H9 (cell line): Measurements from ENCODE around the gene STAMBPL1. TPM values are rescaled to one million over a fixed set of nuclear protein-coding genes. Genes with fewer than 3 reads are reported as not detected.

Experiments
- DNase-seq: peaks from one replicate; pipeline ENCODE4 v3.0.0-alpha.2; 2017
- H2AFZ ChIP-seq: one replicate; pipeline ENCODE4 v1.6.1; 2013; ENCODE audit warnings: mild to moderate bottlenecking, low read length, control low read depth, moderate library complexity
- H2AK5ac ChIP-seq: 2 replicates; pipeline ENCODE4 v1.6.1; 2013; ENCODE audit warnings: low read length, control low read depth, mixed read lengths; ENCODE audit not compliant: insufficient read length
- H2BK120ac ChIP-seq: one replicate; pipeline ENCODE4 v1.6.1; 2013; ENCODE audit warnings: low read depth, mild to moderate bottlenecking, low read length, control low read depth, inconsistent platforms; ENCODE audit not compliant: poor library complexity, severe bottlenecking
- H2BK12ac ChIP-seq: 2 replicates; pipeline ENCODE4 v1.6.1; 2013; ENCODE audit warnings: low read length, control low read depth, mixed read lengths, low read depth; ENCODE audit not compliant: insufficient read length
- H2BK15ac ChIP-seq: 2 replicates; pipeline ENCODE4 v1.6.1; 2013; ENCODE audit warnings: low read depth, low read length, control low read depth
- H2BK20ac ChIP-seq: one replicate; pipeline ENCODE4 v1.6.1; 2013; ENCODE audit warnings: low read depth, mild to moderate bottlenecking, low read length, control low read depth, inconsistent platforms; ENCODE audit not compliant: poor library complexity, severe bottlenecking
- H2BK5ac ChIP-seq: 2 replicates; pipeline ENCODE4 v1.6.1; 2013; ENCODE audit warnings: low read length, control low read depth, mixed read lengths; ENCODE audit not compliant: insufficient read length
- H3K14ac ChIP-seq: 2 replicates; pipeline ENCODE4 v1.6.1; 2013; ENCODE audit warnings: low read length, control low read depth; ENCODE audit not compliant: insufficient read depth
- H3K18ac ChIP-seq: 2 replicates; pipeline ENCODE4 v1.6.1; 2013; ENCODE audit warnings: low read depth, mild to moderate bottlenecking, mixed read lengths, low read length, control low read depth; ENCODE audit not compliant: insufficient read length
- H3K23ac ChIP-seq: 2 replicates; pipeline ENCODE4 v1.6.1; 2013; ENCODE audit warnings: low read length, control low read depth, mixed read lengths, low read depth; ENCODE audit not compliant: insufficient read length
- H3K23me2 ChIP-seq: 2 replicates; pipeline ENCODE4 v1.6.1; 2013; ENCODE audit warnings: low read depth, mild to moderate bottlenecking, mixed read lengths, low read length, control low read depth; ENCODE audit not compliant: insufficient read length, poor library complexity, severe bottlenecking
- H3K27ac ChIP-seq: 2 replicates; pipeline ENCODE4 v1.5.1; 2013; ENCODE audit warnings: low read length, control low read depth, mixed read lengths, low read depth; ENCODE audit not compliant: insufficient read length
- H3K27me3 ChIP-seq: 2 replicates; pipeline ENCODE4 v1.6.1; 2013; ENCODE audit warnings: low read length, control low read depth, inconsistent platforms; ENCODE audit not compliant: insufficient read depth
- H3K4ac ChIP-seq: 2 replicates; pipeline ENCODE4 v1.6.1; 2013; ENCODE audit warnings: low read depth, mild to moderate bottlenecking, control low read depth, inconsistent platforms, low read length, moderate library complexity
- H3K4me1 ChIP-seq: 2 replicates; pipeline ENCODE4 v1.6.1; 2013; ENCODE audit warnings: low read length, control low read depth, inconsistent platforms; ENCODE audit not compliant: insufficient read depth
- H3K4me2 ChIP-seq: 2 replicates; pipeline ENCODE4 v1.6.1; 2013; ENCODE audit warnings: low read length, control low read depth, mixed read lengths; ENCODE audit not compliant: insufficient read length, insufficient read depth
- H3K56ac ChIP-seq: 2 replicates; pipeline ENCODE4 v1.6.1; 2013; ENCODE audit warnings: low read depth, mild to moderate bottlenecking, mixed read lengths, low read length, control low read depth; ENCODE audit not compliant: insufficient read length
- H3K79me1 ChIP-seq: 2 replicates; pipeline ENCODE4 v1.6.1; 2013; ENCODE audit warnings: low read depth, mild to moderate bottlenecking, moderate library complexity, low read length, control low read depth, inconsistent platforms; ENCODE audit not compliant: insufficient read depth, poor library complexity, severe bottlenecking
- H3K79me2 ChIP-seq: 2 replicates; pipeline ENCODE4 v1.6.1; 2013; ENCODE audit warnings: low read length, control low read depth, inconsistent platforms; ENCODE audit not compliant: insufficient read depth
- H3K9ac ChIP-seq: 2 replicates; pipeline ENCODE4 v1.6.1; 2013; ENCODE audit warnings: low read length, control low read depth, mixed read lengths; ENCODE audit not compliant: insufficient read length; ENCODE audit errors: extremely low read depth
- H3K9me3 ChIP-seq: one replicate; pipeline ENCODE4 v1.6.1; 2013; ENCODE audit warnings: low read depth, low read length, inconsistent platforms; ENCODE audit not compliant: control insufficient read depth
- H3T11ph ChIP-seq: one replicate; pipeline ENCODE4 v1.6.1; 2013; ENCODE audit warnings: mild to moderate bottlenecking, low read length, control low read depth, inconsistent platforms
- H4K20me1 ChIP-seq: one replicate; pipeline ENCODE4 v1.6.1; 2013; ENCODE audit not compliant: control insufficient read depth, insufficient read length, insufficient read depth
- H4K5ac ChIP-seq: 2 replicates; pipeline ENCODE4 v1.6.1; 2013; ENCODE audit warnings: low read depth, mild to moderate bottlenecking, mixed read lengths, low read length, control low read depth; ENCODE audit not compliant: insufficient read length
- H4K8ac ChIP-seq: replicated peaks from 2 replicates; pipeline ENCODE4 v1.6.1; 2013; ENCODE audit warnings: low read length, control low read depth, mixed read lengths, low read depth; ENCODE audit not compliant: insufficient read length
- H4K91ac ChIP-seq: 2 replicates; pipeline ENCODE4 v1.6.1; 2013; ENCODE audit warnings: low read depth, mild to moderate bottlenecking, moderate library complexity, mixed read lengths, low read length, control low read depth; ENCODE audit not compliant: insufficient read length
- H3K27ac Mint-ChIP-seq, 3 experiments: 2 replicates in 2 of 3; 3 replicates in 1 of 3; pipeline ENCODE4 v1.8.0; 2020 to 2021; ENCODE audit warnings: mixed read lengths in 3 of 3, mild to moderate bottlenecking in 1 of 3, moderate library complexity in 1 of 3
- H3K27me3 Mint-ChIP-seq: 2 replicates; pipeline ENCODE4 v1.8.0; 2021; ENCODE audit warnings: low read depth, mild to moderate bottlenecking, moderate library complexity, mixed read lengths
- H3K36me3 Mint-ChIP-seq, 3 experiments: 2 replicates in 2 of 3; 3 replicates in 1 of 3; pipeline ENCODE4 v1.8.0; 2020 to 2021; ENCODE audit warnings: low read depth in 3 of 3, mixed read lengths in 3 of 3; ENCODE audit not compliant: insufficient read depth in 1 of 3
- H3K4me1 Mint-ChIP-seq, 2 experiments: 2 replicates each; pipeline ENCODE4 v1.8.0; 2020; ENCODE audit warnings: mixed read lengths in 2 of 2
- H3K4me3 Mint-ChIP-seq, 2 experiments: 2 replicates in 1 of 2; 3 replicates in 1 of 2; pipeline ENCODE4 v1.8.0; 2020 to 2021; ENCODE audit warnings: mild to moderate bottlenecking in 2 of 2, mixed read lengths in 2 of 2, moderate library complexity in 1 of 2
- H3K9me3 Mint-ChIP-seq, 2 experiments: 2 replicates in 1 of 2; 3 replicates in 1 of 2; pipeline ENCODE4 v1.8.0; 2020; ENCODE audit warnings: mild to moderate bottlenecking in 2 of 2, mixed read lengths in 2 of 2, moderate library complexity in 1 of 2
- CTCF ChIP-seq: fragments of 200-600 bp; sonication (generic); conservative IDR thresholded peaks from 3 replicates; pipeline ENCODE4 v1.8.0; 2021; ENCODE audit warnings: antibody characterized with exemption, mild to moderate bottlenecking
- total RNA-seq: library from RNA; stranded (reverse); gene quantifications from 2 replicates; pipeline ENCODE4 v1.2.1, GENCODE V29; 2021

The STAMBPL1 gene
- total RNA-seq, 1 experiment from 2014 or later = 3.2 TPM

- Histone ChIP-seq H3K79me1 (no peaks in the 10 kb centered on the region), H3K79me2 (no peaks in the 10 kb centered on the region), H3K18ac (no peak overlapping the region), H4K91ac (no peak overlapping the region), H2BK20ac (no peak overlapping the region), H3K23ac (no peak overlapping the region), H2AK5ac (no peak overlapping the region), H3K9me3 (no peaks in the 10 kb centered on the region), H3K27me3 (no peaks in the 10 kb centered on the region), H2AFZ (no peak overlapping the region), H3K14ac (no peak overlapping the region), H3K9ac (no peak overlapping the region), H4K20me1 (no peaks in the 10 kb centered on the region), H4K5ac (no peak overlapping the region), H3T11ph (no peak overlapping the region), H3K4me2 (no peak overlapping the region), H4K8ac (no peak overlapping the region), H3K4me1 (no peaks in the 10 kb centered on the region), H2BK120ac (no peak overlapping the region), H3K23me2 (peaks cover 3% of the 10 kb centered on the region), H2BK12ac (no peak overlapping the region), H3K56ac (no peak overlapping the region), H3K27ac (no peak overlapping the region), H2BK5ac (no peak overlapping the region), H3K4ac (no peak overlapping the region), H2BK15ac (no peak overlapping the region)
- Mint-ChIP-seq H3K27ac (0 out of 7 replicates have a peak overlapping the region, but pooled peaks of 1 of the 3 experiments have one; percentile 30), H3K36me3 (no peaks in the 10 kb centered on the region), H3K27me3 (no peaks in the 10 kb centered on the region), H3K4me3 (no peak overlapping the region), H3K4me1 (no peaks in the 10 kb centered on the region), H3K9me3 (no peaks in the 10 kb centered on the region)
- no peak for DNase-seq
- no peak for TF ChIP-seq CTCF
Observed at GRCh38 chr10:88916231-88916630, 36.2 kb downstream of the STAMBPL1 start.
